K562 (cell line): ENCODE data around the gene KRT38.

Experiments
- HMG20A ChIP-seq: fragments of 450-650 bp; formaldehyde crosslinking; conservative IDR thresholded peaks from 2 replicates; pipeline ENCODE4 v1.4.0; 2020; ENCODE audit warnings: mild to moderate bottlenecking, mixed read lengths
- NFRKB ChIP-seq: fragments of 450-650 bp; IDR thresholded peaks from 2 replicates; pipeline ENCODE4 v1.6.1; 2016; ENCODE audit warnings: low read depth
- TF ChIP-seq, protein P1 (sequence below): sonication (generic); formaldehyde crosslinking; IDR thresholded peaks from 2 replicates; pipeline ENCODE4 v1.8.1; 2022; ENCODE audit warnings: missing genetic modification reagents
- TF ChIP-seq, protein P2 (sequence below), 3 experiments: IDR thresholded peaks in 2 of 3; conservative IDR thresholded peaks in 1 of 3; 2 replicates each; pipeline ENCODE4 v1.5.1; 2011 to 2012; ENCODE audit warnings: low read length in 3 of 3, mild to moderate bottlenecking in 3 of 3, control low read depth in 2 of 3, improper control_type of control experiment in 1 of 3, inconsistent platforms in 1 of 3, low read depth in 1 of 3, mixed read lengths in 1 of 3, moderate library complexity in 1 of 3; ENCODE audit not compliant: insufficient read depth in 2 of 3

DNA sequence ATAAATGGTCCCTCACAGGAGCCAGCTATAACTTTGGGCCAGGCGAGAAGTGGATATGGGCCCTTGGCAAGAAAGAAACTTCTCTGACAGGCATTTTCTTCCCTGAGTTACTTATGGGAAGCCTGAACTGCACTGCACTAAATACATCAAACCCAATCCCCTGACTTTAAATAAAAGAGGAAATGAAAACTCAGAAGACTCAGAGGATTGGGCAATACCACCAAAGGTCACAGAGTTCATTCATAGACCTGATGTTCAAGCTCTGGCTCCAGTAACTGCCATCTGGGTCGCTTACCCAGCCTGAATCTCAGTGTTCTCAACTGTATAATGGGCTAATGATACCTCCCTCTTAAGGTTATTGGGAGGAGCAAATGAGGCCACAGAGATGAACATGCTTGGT lies 39.4 kb upstream of the KRT38 start:
- TF ChIP-seq, protein P1, sequence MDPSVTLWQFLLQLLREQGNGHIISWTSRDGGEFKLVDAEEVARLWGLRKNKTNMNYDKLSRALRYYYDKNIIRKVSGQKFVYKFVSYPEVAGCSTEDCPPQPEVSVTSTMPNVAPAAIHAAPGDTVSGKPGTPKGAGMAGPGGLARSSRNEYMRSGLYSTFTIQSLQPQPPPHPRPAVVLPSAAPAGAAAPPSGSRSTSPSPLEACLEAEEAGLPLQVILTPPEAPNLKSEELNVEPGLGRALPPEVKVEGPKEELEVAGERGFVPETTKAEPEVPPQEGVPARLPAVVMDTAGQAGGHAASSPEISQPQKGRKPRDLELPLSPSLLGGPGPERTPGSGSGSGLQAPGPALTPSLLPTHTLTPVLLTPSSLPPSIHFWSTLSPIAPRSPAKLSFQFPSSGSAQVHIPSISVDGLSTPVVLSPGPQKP (CRISPR knock-in tag): no peak
- no peak for TF ChIP-seq NFRKB
- TF ChIP-seq, protein P2, sequence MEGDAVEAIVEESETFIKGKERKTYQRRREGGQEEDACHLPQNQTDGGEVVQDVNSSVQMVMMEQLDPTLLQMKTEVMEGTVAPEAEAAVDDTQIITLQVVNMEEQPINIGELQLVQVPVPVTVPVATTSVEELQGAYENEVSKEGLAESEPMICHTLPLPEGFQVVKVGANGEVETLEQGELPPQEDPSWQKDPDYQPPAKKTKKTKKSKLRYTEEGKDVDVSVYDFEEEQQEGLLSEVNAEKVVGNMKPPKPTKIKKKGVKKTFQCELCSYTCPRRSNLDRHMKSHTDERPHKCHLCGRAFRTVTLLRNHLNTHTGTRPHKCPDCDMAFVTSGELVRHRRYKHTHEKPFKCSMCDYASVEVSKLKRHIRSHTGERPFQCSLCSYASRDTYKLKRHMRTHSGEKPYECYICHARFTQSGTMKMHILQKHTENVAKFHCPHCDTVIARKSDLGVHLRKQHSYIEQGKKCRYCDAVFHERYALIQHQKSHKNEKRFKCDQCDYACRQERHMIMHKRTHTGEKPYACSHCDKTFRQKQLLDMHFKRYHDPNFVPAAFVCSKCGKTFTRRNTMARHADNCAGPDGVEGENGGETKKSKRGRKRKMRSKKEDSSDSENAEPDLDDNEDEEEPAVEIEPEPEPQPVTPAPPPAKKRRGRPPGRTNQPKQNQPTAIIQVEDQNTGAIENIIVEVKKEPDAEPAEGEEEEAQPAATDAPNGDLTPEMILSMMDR (IDR thresholded peaks at IDR 0.05 in 2 of 3, conservative IDR thresholded peaks at IDR 0.05 in 1 of 3; ENCODE audit: insufficient read depth in 2 of 3, low read depth in 1 of 3, low read length in 3 of 3): no peak
- TF ChIP-seq HMG20A (CRISPR knock-in tag): no peak
